Glutamatergic neuron (in vitro differentiated cells): Measurements from ENCODE around the gene CACNA1G. TPM values are rescaled to one million over a fixed set of nuclear protein-coding genes. Genes with fewer than 3 reads are reported as not detected.

Source experiments
- DNase-seq: peaks from one replicate; pipeline ENCODE4 v3.0.0; 2022
- H3K27ac Mint-ChIP-seq: one replicate; pipeline ENCODE4 v1.8.0; 2020; ENCODE audit warnings: mild to moderate bottlenecking, mixed read lengths, inconsistent platforms; ENCODE audit not compliant: unreplicated experiment
- H3K27me3 Mint-ChIP-seq: one replicate; pipeline ENCODE4 v1.8.0; 2020; ENCODE audit warnings: mild to moderate bottlenecking, moderate library complexity, mixed read lengths, inconsistent platforms; ENCODE audit not compliant: unreplicated experiment
- H3K36me3 Mint-ChIP-seq: one replicate; pipeline ENCODE4 v1.8.0; 2020; ENCODE audit warnings: mild to moderate bottlenecking, mixed read lengths, inconsistent platforms; ENCODE audit not compliant: unreplicated experiment
- H3K4me1 Mint-ChIP-seq: one replicate; pipeline ENCODE4 v1.8.0; 2020; ENCODE audit warnings: mild to moderate bottlenecking, low read depth, mixed read lengths, inconsistent platforms; ENCODE audit not compliant: unreplicated experiment
- H3K4me3 Mint-ChIP-seq: one replicate; pipeline ENCODE4 v1.8.0; 2020; ENCODE audit warnings: mild to moderate bottlenecking, mixed read lengths, inconsistent platforms; ENCODE audit not compliant: unreplicated experiment
- H3K9me3 Mint-ChIP-seq: one replicate; pipeline ENCODE4 v1.8.0; 2020; ENCODE audit warnings: mild to moderate bottlenecking, moderate library complexity, mixed read lengths, inconsistent platforms; ENCODE audit not compliant: unreplicated experiment
- CTCF ChIP-seq: fragments of 200-600 bp; sonication (generic); IDR thresholded peaks from one replicate; pipeline ENCODE4 v1.5.0; 2021; ENCODE audit not compliant: partially characterized antibody, unreplicated experiment
- total RNA-seq: library from RNA; stranded (reverse); fragmentation: NEBNext Ultra II Directional; extraction: Animal tissue kit (Norgen Biotek cat#: 25700); gene quantifications from one replicate; pipeline ENCODE4 v1.2.1, GENCODE V29; 2021; ENCODE audit not compliant: unreplicated experiment

Gene CACNA1G
- total RNA-seq, 1 donor from 2014 or later: 2.2 TPM

- Mint-ChIP-seq H3K27me3 (peaks cover 17% of the 10 kb centered on the region), H3K36me3 (peaks cover 7% of the 10 kb centered on the region), H3K27ac (no peak overlapping the region), H3K4me1 (peaks cover 8% of the 10 kb centered on the region), H3K4me3 (no peak overlapping the region), H3K9me3 (peaks cover 9% of the 10 kb centered on the region)
- DNase-seq: no peak
- TF ChIP-seq CTCF: no peak
These were observed 101.4 kb downstream of the CACNA1G start for GRCh38 chr17:50661795-50662391.

- H3K4me1 Mint-ChIP-seq: peaks cover 8% of the 10 kb centered on the region
- no peak for TF ChIP-seq CTCF
- peaks cover 17% of the 10 kb centered on the region for H3K27me3 Mint-ChIP-seq
- peaks cover 7% of the 10 kb centered on the region for H3K36me3 Mint-ChIP-seq
- H3K4me3 Mint-ChIP-seq: peak overlapping the region; percentile 49
- H3K27ac Mint-ChIP-seq: no peak overlapping the region
- peaks cover 6% of the 10 kb centered on the region for H3K9me3 Mint-ChIP-seq
- DNase-seq: no peak
These were observed 102.2 kb downstream of the CACNA1G start for GRCh38 chr17:50662632-50663225.

- no peak for TF ChIP-seq CTCF
- H3K27ac Mint-ChIP-seq: no peak overlapping the region
- H3K4me3 Mint-ChIP-seq: no peak overlapping the region
- H3K9me3 Mint-ChIP-seq: peaks cover 6% of the 10 kb centered on the region
- H3K36me3 Mint-ChIP-seq: peaks cover 7% of the 10 kb centered on the region
- peaks cover 8% of the 10 kb centered on the region for H3K4me1 Mint-ChIP-seq
- DNase-seq: no peak
- H3K27me3 Mint-ChIP-seq: peaks cover 18% of the 10 kb centered on the region
These were observed 103.4 kb downstream of the CACNA1G start for GRCh38 chr17:50663812-50664374.

- H3K27ac Mint-ChIP-seq: no peak overlapping the region
- no peak for TF ChIP-seq CTCF
- peak; percentile 4 for DNase-seq
- peaks cover 6% of the 10 kb centered on the region for H3K4me1 Mint-ChIP-seq
- H3K4me3 Mint-ChIP-seq: no peak overlapping the region
- H3K27me3 Mint-ChIP-seq: peaks cover 18% of the 10 kb centered on the region
- H3K36me3 Mint-ChIP-seq: peaks cover 7% of the 10 kb centered on the region
- H3K9me3 Mint-ChIP-seq: peaks cover 6% of the 10 kb centered on the region
These were observed 104.4 kb downstream of the CACNA1G start for GRCh38 chr17:50664788-50665458.

GRCh38 chr17:50665838-50666237 is 105.3 kb downstream of the CACNA1G start:
- H3K27ac Mint-ChIP-seq: no peak overlapping the region
- peaks cover 17% of the 10 kb centered on the region for H3K27me3 Mint-ChIP-seq
- no peak overlapping the region for H3K4me3 Mint-ChIP-seq
- no peak for TF ChIP-seq CTCF
- peak; percentile 2 for DNase-seq
- peaks cover 6% of the 10 kb centered on the region for H3K4me1 Mint-ChIP-seq
- H3K36me3 Mint-ChIP-seq: peaks cover 7% of the 10 kb centered on the region
- H3K9me3 Mint-ChIP-seq: peaks cover 6% of the 10 kb centered on the region
